ENCODE results near the gene BTNL9. TPM values are rescaled to one million over a fixed set of nuclear protein-coding genes. Genes with fewer than 3 reads are reported as not detected.

BTNL9 gene
- total and polyA plus RNA-seq, 2 of the 4 experiments (the other 2 are of a cell fraction), result not detected

GRCh38 chr5:181071257-181071656, 31.2 kb downstream of the BTNL9 start:
- no CpG with 5 or more reads among the region's 6 CpGs for WGBS, 2 experiments (ENCODE audit: extremely low coverage in 2 of 2, insufficient read length in 1 of 2)
- Histone ChIP-seq H2BK20ac (ENCODE audit: low read depth, low read length) (no peak overlapping the region), H2AFZ (replicated peaks; ENCODE audit: low read length, poor library complexity) (no peak overlapping the region), H3K4me3 (ENCODE audit: insufficient read depth, low read depth, low read length) (no peak overlapping the region), H2BK5ac (ENCODE audit: low read depth, low read length, poor library complexity, severe bottlenecking) (no peak overlapping the region), H4K8ac (ENCODE audit: low read depth in 2 of 2, low read length in 2 of 2) (no peak overlapping the region), H3K27ac (ENCODE audit: insufficient read depth, low read length) (no peak overlapping the region), H3K9ac (ENCODE audit: low read depth, low read length) (no peak overlapping the region), H3K79me1 (ENCODE audit: low read depth in 1 of 2, low read length in 2 of 2) (no peaks in the 10 kb centered on the region), H3K4ac (ENCODE audit: low read depth, low read length) (no peak overlapping the region), H3K36me3 (ENCODE audit: control insufficient read depth, insufficient read depth, low read length) (no peaks in the 10 kb centered on the region), H4K20me1 (ENCODE audit: insufficient read depth, low read length) (no peaks in the 10 kb centered on the region), H2BK15ac (ENCODE audit: low read depth, low read length) (no peak overlapping the region), H2BK120ac (ENCODE audit: low read depth, low read length) (no peak overlapping the region), H3K14ac (replicated peaks; ENCODE audit: low read depth, low read length) (no peak overlapping the region), H3K27me3 (ENCODE audit: control insufficient read depth, insufficient read depth, low read length) (no peaks in the 10 kb centered on the region), H3K9me3 (ENCODE audit: control insufficient read depth, insufficient read depth, low read length) (peaks cover 3% of the 10 kb centered on the region; the same call in 1 of the 2 replicates), H3K18ac (ENCODE audit: low read depth, low read length) (no peak overlapping the region), H2AK9ac (replicated peaks; ENCODE audit: low read depth, low read length, poor library complexity) (no peak overlapping the region), H3K56ac (ENCODE audit: extremely low read depth, insufficient read depth, low read length) (no peak overlapping the region), H3K9me1 (ENCODE audit: insufficient read depth, low read length) (no peaks in the 10 kb centered on the region), H4K5ac (ENCODE audit: low read depth, low read length) (no peak overlapping the region), H2AK5ac (ENCODE audit: low read depth, low read length) (no peak overlapping the region), H3K4me1 (ENCODE audit: control insufficient read depth, insufficient read depth, low read length) (no peaks in the 10 kb centered on the region), H3K4me2 (ENCODE audit: low read depth, low read length) (no peak overlapping the region), H3K23ac (ENCODE audit: low read depth, low read length) (no peak overlapping the region), H4K91ac (ENCODE audit: insufficient read depth, low read depth, low read length) (no peak overlapping the region)
- no peak for ATAC-seq (ENCODE audit: low read depth)
- CTCF ChIA-PET, result no interaction called here
- no peak for DNase-seq
- dilution Hi-C loops (cut with HindIII; ENCODE audit: low sequenced_read_pairs, unreplicated experiment) (no loop called here), intact Hi-C loops (cut with micrococcal nuclease) (no loop called here), in situ Hi-C loops (cut with MboI; ENCODE audit: low sequenced_read_pairs) (no loop called here)
- no TSS peak for BruUV-seq (replicated peaks)
- POLR2A ChIA-PET (ENCODE audit: unreplicated experiment), result no interaction called here
- TF ChIP-seq, protein P1, sequence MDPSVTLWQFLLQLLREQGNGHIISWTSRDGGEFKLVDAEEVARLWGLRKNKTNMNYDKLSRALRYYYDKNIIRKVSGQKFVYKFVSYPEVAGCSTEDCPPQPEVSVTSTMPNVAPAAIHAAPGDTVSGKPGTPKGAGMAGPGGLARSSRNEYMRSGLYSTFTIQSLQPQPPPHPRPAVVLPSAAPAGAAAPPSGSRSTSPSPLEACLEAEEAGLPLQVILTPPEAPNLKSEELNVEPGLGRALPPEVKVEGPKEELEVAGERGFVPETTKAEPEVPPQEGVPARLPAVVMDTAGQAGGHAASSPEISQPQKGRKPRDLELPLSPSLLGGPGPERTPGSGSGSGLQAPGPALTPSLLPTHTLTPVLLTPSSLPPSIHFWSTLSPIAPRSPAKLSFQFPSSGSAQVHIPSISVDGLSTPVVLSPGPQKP (IDR thresholded peaks at IDR 0.05; ENCODE audit: borderline replicate concordance, low read depth, low read length), result no peak
- TF ChIP-seq RCOR1 (IDR thresholded peaks at IDR 0.05; ENCODE audit: insufficient replicate concordance, low read length) (no peak), NFE2L2 (IDR thresholded peaks at IDR 0.05; ENCODE audit: low read depth, low read length) (no peak), MAZ (IDR thresholded peaks at IDR 0.05; ENCODE audit: borderline replicate concordance, low read depth, low read length) (no peak), FOS (IDR thresholded peaks at IDR 0.05; ENCODE audit: low read depth, low read length) (no peak), POLR2A (IDR thresholded peaks at IDR 0.05; ENCODE audit: low read depth, low read length) (no peak), CHD1 (IDR thresholded peaks at IDR 0.05; ENCODE audit: low read depth, low read length) (no peak), SMC3 (IDR thresholded peaks at IDR 0.05; ENCODE audit: low read depth, low read length) (no peak), CEBPB (IDR thresholded peaks at IDR 0.05; ENCODE audit: low read depth, low read length) (no peak)
